Heart left ventricle (tissue), 16 donors: Measurements from ENCODE around the gene MNAT1. TPM values are rescaled to one million over a fixed set of nuclear protein-coding genes. Genes with fewer than 3 reads are reported as not detected.

ENCODE experiments used
- ATAC-seq, 4 donors: fragments of 200-7000 bp; cut with Tn5 transposase; one replicate each; pipeline ENCODE4 v1.9.1; 2020 to 2022; ENCODE audit warnings: moderate library complexity in 4 of 4, mild to moderate bottlenecking in 3 of 4, moderate number of reproducible peaks in 1 of 4
- DNase-seq, 5 donors: peaks; one replicate each; pipeline ENCODE4 v3.0.0-alpha.2; 2020
- H3K27ac ChIP-seq, 12 donors: fragments of 200-600 bp; sonication (generic) in 4 of 12; one replicate each; pipeline versions ENCODE4 v1.5.0 to v1.8.0; 2016 to 2022; ENCODE audit warnings: mild to moderate bottlenecking in 2 of 12
- H3K27me3 ChIP-seq, 9 donors: fragments of 200-600 bp; sonication (generic) in 2 of 9; one replicate each; pipeline versions ENCODE4 v1.5.1 to v1.8.0; 2016 to 2022; ENCODE audit warnings: mild to moderate bottlenecking in 3 of 9
- H3K36me3 ChIP-seq, 9 donors: fragments of 200-600 bp; sonication (generic) in 2 of 9; one replicate each; pipeline versions ENCODE4 v1.5.0 to v1.8.0; 2018 to 2022; ENCODE audit warnings: mild to moderate bottlenecking in 2 of 9
- H3K4me1 ChIP-seq, 12 donors: fragments of 200-600 bp; sonication (generic) in 4 of 12; one replicate each; pipeline versions ENCODE4 v1.5.0 to v1.8.0; 2016 to 2022; ENCODE audit warnings: mild to moderate bottlenecking in 3 of 12
- H3K4me3 ChIP-seq, 12 donors: fragments of 200-600 bp; sonication (generic) in 4 of 12; one replicate each; pipeline versions ENCODE4 v1.5.0 to v1.8.0; 2017 to 2022; ENCODE audit warnings: mild to moderate bottlenecking in 9 of 12, moderate library complexity in 4 of 12
- H3K9me3 ChIP-seq, 12 donors: fragments of 200-600 bp; sonication (generic) in 4 of 12; one replicate each; pipeline versions ENCODE4 v1.5.0 to v1.8.0; 2016 to 2022; ENCODE audit warnings: mild to moderate bottlenecking in 1 of 12
- POLR2A ChIP-seq, 2 donors: fragments of 450-650 bp; IDR thresholded peaks; one replicate each; pipeline ENCODE4 v1.6.1; 2017; ENCODE audit warnings: antibody characterized with exemption in 2 of 2, mild to moderate bottlenecking in 2 of 2, moderate library complexity in 2 of 2
- WGBS, 4 donors: extraction: QIAGEN DNeasy Blood & Tissue Kit in 2 of 4; methylation state at CpG; one replicate each; pipeline versions ENCODE4 v1.1.5 to v1.1.7; 2013 to 2018; 5-methylcytosine and 5-hydroxymethylcytosine counted together
- intact Hi-C, 10 donors: fragments of 100-400 bp; cut with DNase I; formaldehyde crosslinking; loops; one replicate each; pipeline versions ENCODE4 v1.11.1 to v1.14.2; 2022
- polyA plus RNA-seq, 2 donors: library from polyadenylated mRNA; stranded (reverse); fragments of 200-250 nt; gene quantifications; one replicate each; pipeline ENCODE4 v1.2.3, GENCODE V29; 2013
- total RNA-seq, 9 donors: library from RNA; depleted of rRNA in 2 of 9; stranded (reverse); fragments of >200 nt in 2 of 9; fragmentation: NEBNext Ultra II Directional in 3 of 9; extraction: Animal tissue kit (Norgen Biotek cat#: 25700) in 3 of 9; gene quantifications; one replicate each; pipeline versions ENCODE4 v1.1.0 to v1.2.4, GENCODE V29; 2016 to 2023
- TF ChIP-seq, protein P1 (sequence below), 12 donors: fragments of 200-600 bp; sonication (generic) in 4 of 12; IDR thresholded peaks; one replicate each; pipeline versions ENCODE4 v1.5.0 to v1.8.0; 2018 to 2022; ENCODE audit warnings: antibody characterized with exemption in 12 of 12, mild to moderate bottlenecking in 5 of 12
- donor health status: ischemic (EF 13 %, LVEDD 7.1; RV severe dilation, severe dysfunction).
- donor health status: healthy with polysubstance abuse.
- donor health status: DM: no; HTN: yes; CAD: no.
- donor health status: DM: no; HTN: no; CAD: no.
- donor health status: ischemic (EF 25% LVEDD 6.9; RV normal size, moderate dysfunction).
- donor health status: ischemic (EF 25% LVEDD 5.7; RV mildly dilated, moderate dysfunction).
- donor health status: healthy.
- donor health status: DM: yes; HTN: yes; CAD: no.
- donor health status: ischemic (EF 35%, LVEDD 5.7; RV mildly dilated, moderate dysfunction).
- donor health status: nonischemic (EF 11% LVEDD 7.7; RV severe dilation, severe dysfunction).
- donor health status: DM: yes; HTN: yes; CAD: no.
- donor health status: PGD.
- donor health status: ischemic (EF 29% LVEDD 5.4; RV normal size, mild dysfunction).
- donor health status: nonischemic (EF 23%, LVEDD 6.1; RV moderate dilation, normal function).

MNAT1 gene
- total and polyA plus RNA-seq, 11 donors: 18.9 to 32.6 (median 27.0) TPM

DNA sequence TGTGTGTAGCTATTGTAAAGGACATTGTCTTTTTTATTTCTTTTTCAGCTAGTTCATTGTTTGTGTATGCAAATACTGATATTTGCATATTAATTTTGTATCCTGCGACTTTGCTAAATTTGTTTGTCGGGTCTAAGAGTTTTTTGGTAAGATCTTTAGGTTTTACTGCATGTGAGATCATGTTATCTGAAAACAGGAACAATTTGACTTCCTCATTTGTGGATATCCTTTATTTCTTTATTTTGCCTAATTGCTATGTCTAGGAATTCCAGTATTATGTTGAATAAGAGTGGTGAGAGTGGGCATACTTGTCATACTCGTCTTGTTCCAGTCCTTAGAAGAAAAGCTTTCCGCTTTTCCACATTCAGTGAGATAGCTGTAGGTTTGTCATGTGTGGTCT is 39.2 kb upstream of the MNAT1 start:
- DNase-seq (no peak), ATAC-seq (no peak)
- Histone ChIP-seq H3K36me3 (no peaks in the 10 kb centered on the region), H3K4me3 (no peak overlapping the region), H3K27me3 (no peaks in the 10 kb centered on the region), H3K27ac (no peak overlapping the region), H3K9me3 (peaks cover 0 to 31% (median 2%) of the 10 kb centered on the region in 12 donors), H3K4me1 (no peaks in the 10 kb centered on the region)
- no peak for TF ChIP-seq POLR2A (IDR thresholded peaks at IDR 0.05)
- TF ChIP-seq, protein P1, sequence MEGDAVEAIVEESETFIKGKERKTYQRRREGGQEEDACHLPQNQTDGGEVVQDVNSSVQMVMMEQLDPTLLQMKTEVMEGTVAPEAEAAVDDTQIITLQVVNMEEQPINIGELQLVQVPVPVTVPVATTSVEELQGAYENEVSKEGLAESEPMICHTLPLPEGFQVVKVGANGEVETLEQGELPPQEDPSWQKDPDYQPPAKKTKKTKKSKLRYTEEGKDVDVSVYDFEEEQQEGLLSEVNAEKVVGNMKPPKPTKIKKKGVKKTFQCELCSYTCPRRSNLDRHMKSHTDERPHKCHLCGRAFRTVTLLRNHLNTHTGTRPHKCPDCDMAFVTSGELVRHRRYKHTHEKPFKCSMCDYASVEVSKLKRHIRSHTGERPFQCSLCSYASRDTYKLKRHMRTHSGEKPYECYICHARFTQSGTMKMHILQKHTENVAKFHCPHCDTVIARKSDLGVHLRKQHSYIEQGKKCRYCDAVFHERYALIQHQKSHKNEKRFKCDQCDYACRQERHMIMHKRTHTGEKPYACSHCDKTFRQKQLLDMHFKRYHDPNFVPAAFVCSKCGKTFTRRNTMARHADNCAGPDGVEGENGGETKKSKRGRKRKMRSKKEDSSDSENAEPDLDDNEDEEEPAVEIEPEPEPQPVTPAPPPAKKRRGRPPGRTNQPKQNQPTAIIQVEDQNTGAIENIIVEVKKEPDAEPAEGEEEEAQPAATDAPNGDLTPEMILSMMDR (IDR thresholded peaks at IDR 0.05): no peak
- intact Hi-C loops: no loop called here
- 75 to 80% (median 78%) methylated on average over 4 of the region's 4 CpGs for WGBS, 4 donors

DNA sequence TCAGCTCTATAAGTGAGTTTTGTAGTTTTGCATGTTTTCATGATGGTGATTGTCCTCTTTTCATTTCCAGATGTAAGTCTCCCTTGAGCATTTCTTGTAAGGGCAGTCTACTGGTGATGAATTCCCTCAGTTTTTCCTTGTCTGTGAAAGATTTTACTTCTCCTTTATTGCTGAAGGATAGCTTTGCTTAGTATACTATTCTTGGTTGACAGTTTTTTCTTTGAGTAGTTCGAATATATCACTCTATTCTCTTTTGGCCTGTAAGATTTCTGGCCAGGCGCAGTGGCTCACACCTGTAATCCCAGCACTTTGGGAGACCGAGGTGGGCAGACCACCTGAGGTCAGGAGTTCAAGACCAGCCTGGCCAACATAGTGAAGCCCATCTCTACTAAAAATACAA is 34.0 kb upstream of the MNAT1 start:
- Histone ChIP-seq H3K27ac (no peak overlapping the region), H3K4me3 (no peak overlapping the region), H3K27me3 (no peaks in the 10 kb centered on the region), H3K4me1 (no peaks in the 10 kb centered on the region), H3K36me3 (no peaks in the 10 kb centered on the region), H3K9me3 (peaks cover 0 to 47% (median 13%) of the 10 kb centered on the region in 12 donors)
- TF ChIP-seq, protein P1 (IDR thresholded peaks at IDR 0.05): no peak
- TF ChIP-seq POLR2A (IDR thresholded peaks at IDR 0.05): no peak
- no peak for DNase-seq
- no peak for ATAC-seq
- 88 to 93% (median 89%) methylated on average over 3 of the region's 3 CpGs for WGBS, 4 donors
- intact Hi-C loops: no loop called here

DNA sequence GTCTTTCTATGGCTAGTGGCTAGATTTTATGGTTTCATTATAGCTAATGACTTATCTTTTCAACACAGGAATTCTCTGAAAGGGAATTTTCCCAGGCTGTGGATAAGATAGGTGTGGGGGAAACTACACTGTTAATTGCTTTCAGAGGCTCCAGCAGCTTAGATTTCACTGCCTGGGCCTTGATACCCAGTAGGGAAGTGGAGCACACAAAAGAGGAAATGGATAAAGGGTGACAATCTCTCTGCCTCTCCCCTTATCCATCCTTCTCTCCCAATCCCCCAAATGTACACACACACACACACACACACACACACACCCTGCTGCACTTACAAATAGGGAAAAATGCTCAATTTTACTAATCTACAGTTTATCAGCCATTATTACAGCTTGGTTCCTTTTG is 29.5 kb upstream of the MNAT1 start:
- no peaks in the 10 kb centered on the region for H3K4me1 ChIP-seq
- no peak for ATAC-seq
- no peaks in the 10 kb centered on the region for H3K36me3 ChIP-seq
- TF ChIP-seq, protein P1 (IDR thresholded peaks at IDR 0.05): no peak
- no peak for TF ChIP-seq POLR2A (IDR thresholded peaks at IDR 0.05)
- intact Hi-C loops: no loop called here
- peaks cover 0 to 24% (median 13%) of the 10 kb centered on the region in 12 donors for H3K9me3 ChIP-seq
- no peak for DNase-seq
- H3K4me3 ChIP-seq: no peak overlapping the region
- H3K27ac ChIP-seq: no peak overlapping the region
- peaks cover 0 to 2% (median 0%) of the 10 kb centered on the region in 9 donors for H3K27me3 ChIP-seq

DNA sequence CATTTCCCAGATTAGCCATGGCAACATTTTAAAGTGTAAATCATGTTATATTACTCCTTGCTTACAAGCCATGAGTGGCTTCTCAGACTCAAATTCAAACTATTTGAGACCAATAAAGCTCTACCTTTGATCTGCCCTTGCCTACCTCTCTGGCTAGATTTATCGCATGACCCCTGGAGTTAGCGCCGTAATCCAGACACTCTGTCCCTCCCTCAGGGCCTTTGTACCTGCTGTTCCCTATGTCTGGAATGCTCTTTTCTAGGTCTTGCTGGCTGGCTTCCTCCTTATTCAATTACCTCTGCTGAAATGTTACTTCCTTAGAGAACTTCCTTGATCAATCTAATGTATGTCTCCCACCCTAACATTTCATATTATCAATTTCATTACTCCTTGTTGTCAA is 26.7 kb upstream of the MNAT1 start:
- intact Hi-C loops: no loop called here
- Histone ChIP-seq H3K4me3 (no peak overlapping the region), H3K27me3 (peaks cover 0 to 8% (median 0%) of the 10 kb centered on the region in 9 donors), H3K36me3 (no peaks in the 10 kb centered on the region), H3K4me1 (no peaks in the 10 kb centered on the region), H3K27ac (no peak overlapping the region), H3K9me3 (no peaks in the 10 kb centered on the region)
- TF ChIP-seq, protein P1 (IDR thresholded peaks at IDR 0.05): no peak
- no peak for TF ChIP-seq POLR2A (IDR thresholded peaks at IDR 0.05)
- ATAC-seq (no peak), DNase-seq (no peak)
- WGBS, 4 donors: 90 to 99% (median 97%) methylated on average over 3 of the region's 3 CpGs
